Uterus (tissue), 2 donors: ENCODE results near the gene ROM1.

Experiments used
- POLR2A ChIP-seq, 2 donors: fragments of 450-650 bp; IDR thresholded peaks; one replicate each; pipeline ENCODE4 v1.6.1; 2016; ENCODE audit warnings: antibody characterized with exemption in 2 of 2, mild to moderate bottlenecking in 1 of 2, moderate library complexity in 1 of 2
- TF ChIP-seq, protein P1 (sequence below), 4 experiments: fragments of 200-600 bp in 2 of 4; fragments of 450-650 bp in 2 of 4; sonication (generic) in 2 of 4; IDR thresholded peaks; one replicate each; pipeline ENCODE4 v1.5.1; 2016 to 2019; ENCODE audit warnings: antibody characterized with exemption in 4 of 4, mild to moderate bottlenecking in 2 of 4, moderate library complexity in 1 of 4

- TF ChIP-seq, protein P1, sequence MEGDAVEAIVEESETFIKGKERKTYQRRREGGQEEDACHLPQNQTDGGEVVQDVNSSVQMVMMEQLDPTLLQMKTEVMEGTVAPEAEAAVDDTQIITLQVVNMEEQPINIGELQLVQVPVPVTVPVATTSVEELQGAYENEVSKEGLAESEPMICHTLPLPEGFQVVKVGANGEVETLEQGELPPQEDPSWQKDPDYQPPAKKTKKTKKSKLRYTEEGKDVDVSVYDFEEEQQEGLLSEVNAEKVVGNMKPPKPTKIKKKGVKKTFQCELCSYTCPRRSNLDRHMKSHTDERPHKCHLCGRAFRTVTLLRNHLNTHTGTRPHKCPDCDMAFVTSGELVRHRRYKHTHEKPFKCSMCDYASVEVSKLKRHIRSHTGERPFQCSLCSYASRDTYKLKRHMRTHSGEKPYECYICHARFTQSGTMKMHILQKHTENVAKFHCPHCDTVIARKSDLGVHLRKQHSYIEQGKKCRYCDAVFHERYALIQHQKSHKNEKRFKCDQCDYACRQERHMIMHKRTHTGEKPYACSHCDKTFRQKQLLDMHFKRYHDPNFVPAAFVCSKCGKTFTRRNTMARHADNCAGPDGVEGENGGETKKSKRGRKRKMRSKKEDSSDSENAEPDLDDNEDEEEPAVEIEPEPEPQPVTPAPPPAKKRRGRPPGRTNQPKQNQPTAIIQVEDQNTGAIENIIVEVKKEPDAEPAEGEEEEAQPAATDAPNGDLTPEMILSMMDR (IDR thresholded peaks at IDR 0.05): no peak
- TF ChIP-seq POLR2A (IDR thresholded peaks at IDR 0.05): no peak
Measured at GRCh38 chr11:62664405-62665074, 51.5 kb downstream of the ROM1 start.
